ENCODE results near the gene TRAK1.

DNA sequence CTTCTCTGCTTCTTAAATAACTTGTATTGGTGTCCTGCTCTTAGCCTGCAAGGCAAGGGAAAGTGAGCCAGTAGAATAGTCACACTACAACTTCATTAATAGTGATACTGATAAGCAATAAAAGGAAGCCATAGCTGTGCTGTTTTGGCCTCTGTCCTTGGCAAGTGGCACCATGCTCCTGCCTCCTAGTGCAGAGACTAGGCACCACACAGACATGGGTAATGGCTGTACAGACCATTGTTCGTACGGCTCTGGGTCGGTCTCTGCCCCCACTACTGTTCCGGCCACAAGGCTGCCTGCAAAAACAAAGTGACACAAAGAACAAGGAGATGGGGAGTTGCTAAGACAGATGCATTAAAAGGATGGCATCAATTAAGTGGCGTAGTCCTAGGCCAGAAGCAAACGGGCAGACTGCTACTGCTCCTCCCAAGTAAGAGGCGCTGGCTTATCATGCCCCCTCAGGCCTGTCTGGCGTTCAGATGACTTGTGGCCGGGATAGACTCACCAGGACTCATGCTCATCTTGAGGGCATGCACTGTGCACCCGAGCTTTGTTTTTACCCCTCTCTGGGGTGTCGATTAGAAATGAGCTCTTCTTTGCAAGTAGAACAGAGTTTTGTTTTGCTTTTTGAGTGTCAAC lies 75.6 kb downstream of the TRAK1 start:
- TF ChIP-seq, protein P1, sequence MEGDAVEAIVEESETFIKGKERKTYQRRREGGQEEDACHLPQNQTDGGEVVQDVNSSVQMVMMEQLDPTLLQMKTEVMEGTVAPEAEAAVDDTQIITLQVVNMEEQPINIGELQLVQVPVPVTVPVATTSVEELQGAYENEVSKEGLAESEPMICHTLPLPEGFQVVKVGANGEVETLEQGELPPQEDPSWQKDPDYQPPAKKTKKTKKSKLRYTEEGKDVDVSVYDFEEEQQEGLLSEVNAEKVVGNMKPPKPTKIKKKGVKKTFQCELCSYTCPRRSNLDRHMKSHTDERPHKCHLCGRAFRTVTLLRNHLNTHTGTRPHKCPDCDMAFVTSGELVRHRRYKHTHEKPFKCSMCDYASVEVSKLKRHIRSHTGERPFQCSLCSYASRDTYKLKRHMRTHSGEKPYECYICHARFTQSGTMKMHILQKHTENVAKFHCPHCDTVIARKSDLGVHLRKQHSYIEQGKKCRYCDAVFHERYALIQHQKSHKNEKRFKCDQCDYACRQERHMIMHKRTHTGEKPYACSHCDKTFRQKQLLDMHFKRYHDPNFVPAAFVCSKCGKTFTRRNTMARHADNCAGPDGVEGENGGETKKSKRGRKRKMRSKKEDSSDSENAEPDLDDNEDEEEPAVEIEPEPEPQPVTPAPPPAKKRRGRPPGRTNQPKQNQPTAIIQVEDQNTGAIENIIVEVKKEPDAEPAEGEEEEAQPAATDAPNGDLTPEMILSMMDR (IDR thresholded peaks at IDR 0.05; ENCODE audit: poor library complexity): no peak
- no peak for TF ChIP-seq EZH2phosphoT487 (IDR thresholded peaks at IDR 0.05; ENCODE audit: low read depth, severe bottlenecking, unreplicated experiment)
